Keratinocyte (primary cell): ENCODE results near the gene INPP5E.

Experiments
- EZH2 ChIP-seq: IDR thresholded peaks from one replicate; pipeline ENCODE4 v1.6.1; 2012; ENCODE audit warnings: inconsistent platforms, mild to moderate bottlenecking, low read length, moderate library complexity
- TF ChIP-seq, protein P1 (sequence below), 3 experiments: IDR thresholded peaks in 1 of 3; conservative IDR thresholded peaks in 1 of 3; optimal IDR thresholded peaks in 1 of 3; 2 replicates in 2 of 3; 3 replicates in 1 of 3; pipeline versions ENCODE3 to v1.5.1; 2011; ENCODE audit warnings: low read length in 3 of 3, mild to moderate bottlenecking in 3 of 3, moderate library complexity in 2 of 3, control low read depth in 1 of 3, inconsistent platforms in 1 of 3; ENCODE audit not compliant: insufficient read depth in 2 of 3; ENCODE audit errors: extremely low read depth in 1 of 3

DNA sequence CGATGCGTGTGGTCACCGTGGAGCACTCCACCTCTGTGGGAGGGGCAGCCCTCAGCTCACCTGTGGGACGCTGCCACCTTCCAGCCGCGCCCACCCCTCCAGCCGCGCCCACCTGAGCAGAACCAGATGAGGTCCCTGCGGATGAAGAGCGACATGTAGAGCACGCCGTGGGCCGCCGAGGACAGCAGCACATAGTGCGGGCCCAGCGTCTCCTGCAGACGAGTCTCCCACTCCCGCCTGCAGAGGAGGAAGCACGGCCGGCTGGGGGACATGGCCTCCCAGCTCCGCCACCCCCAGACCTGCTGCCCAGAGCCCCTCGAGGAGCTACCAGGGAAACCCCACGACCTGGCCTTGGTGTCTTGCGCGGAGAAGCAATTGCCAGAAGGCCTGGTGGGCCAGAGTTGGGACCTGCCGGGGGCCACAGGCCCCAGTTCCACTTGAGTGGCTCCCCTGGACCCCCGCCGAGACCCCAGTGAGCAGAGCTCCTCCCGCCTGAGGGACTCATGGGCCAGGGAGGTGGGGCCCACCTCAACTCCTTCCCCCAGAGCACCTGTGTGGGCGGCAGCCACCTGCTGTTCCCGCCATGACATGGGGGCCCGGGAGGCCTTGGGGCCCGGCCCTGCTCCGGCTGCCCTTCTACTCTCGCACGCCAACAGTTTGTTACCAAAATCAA is 6.5 kb downstream of the INPP5E start:
- TF ChIP-seq EZH2: no peak
- TF ChIP-seq, protein P1, sequence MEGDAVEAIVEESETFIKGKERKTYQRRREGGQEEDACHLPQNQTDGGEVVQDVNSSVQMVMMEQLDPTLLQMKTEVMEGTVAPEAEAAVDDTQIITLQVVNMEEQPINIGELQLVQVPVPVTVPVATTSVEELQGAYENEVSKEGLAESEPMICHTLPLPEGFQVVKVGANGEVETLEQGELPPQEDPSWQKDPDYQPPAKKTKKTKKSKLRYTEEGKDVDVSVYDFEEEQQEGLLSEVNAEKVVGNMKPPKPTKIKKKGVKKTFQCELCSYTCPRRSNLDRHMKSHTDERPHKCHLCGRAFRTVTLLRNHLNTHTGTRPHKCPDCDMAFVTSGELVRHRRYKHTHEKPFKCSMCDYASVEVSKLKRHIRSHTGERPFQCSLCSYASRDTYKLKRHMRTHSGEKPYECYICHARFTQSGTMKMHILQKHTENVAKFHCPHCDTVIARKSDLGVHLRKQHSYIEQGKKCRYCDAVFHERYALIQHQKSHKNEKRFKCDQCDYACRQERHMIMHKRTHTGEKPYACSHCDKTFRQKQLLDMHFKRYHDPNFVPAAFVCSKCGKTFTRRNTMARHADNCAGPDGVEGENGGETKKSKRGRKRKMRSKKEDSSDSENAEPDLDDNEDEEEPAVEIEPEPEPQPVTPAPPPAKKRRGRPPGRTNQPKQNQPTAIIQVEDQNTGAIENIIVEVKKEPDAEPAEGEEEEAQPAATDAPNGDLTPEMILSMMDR (optimal IDR thresholded peaks at IDR 0.05 in 1 of 3, IDR thresholded peaks at IDR 0.05 in 1 of 3, conservative IDR thresholded peaks at IDR 0.05 in 1 of 3; ENCODE audit: extremely low read depth in 1 of 3, insufficient read depth in 2 of 3, low read length in 3 of 3): no peak
